Keratinocyte (primary cell): ENCODE data around the gene MAGEA1. TPM values are rescaled to one million over a fixed set of nuclear protein-coding genes. Genes with fewer than 3 reads are reported as not detected.
"Not testable (repeated sequence)": the region's sequence is repeated elsewhere in the genome, so short reads cannot be mapped to it uniquely, and the experiment has no call there.

ENCODE experiments used
- DNase-seq: peaks from one replicate; pipeline ENCODE4 v3.0.0-alpha.2; 2011; ENCODE audit warnings: low read depth, missing footprints, low spot score
- FAIRE-seq: peaks from 2 replicates; lab custom pipeline; 2011; peaks lifted over from hg19 to GRCh38; lab: Jason Lieb, UNC
- H2AFZ ChIP-seq: 2 replicates; pipeline ENCODE4 v1.6.0; 2012; ENCODE audit warnings: low read length, control low read depth, inconsistent platforms; ENCODE audit not compliant: control insufficient read depth
- H3K27ac ChIP-seq: 2 replicates; pipeline ENCODE4 v1.5.1; 2011; ENCODE audit warnings: low read length; ENCODE audit not compliant: control insufficient read depth, insufficient read depth
- H3K27me3 ChIP-seq: 3 replicates; pipeline ENCODE4 v1.6.0; 2011; ENCODE audit warnings: low read length; ENCODE audit not compliant: control insufficient read depth, insufficient read depth; ENCODE audit errors: extremely low read depth
- H3K36me3 ChIP-seq, 2 experiments: 2 replicates in 1 of 2; 3 replicates in 1 of 2; pipeline ENCODE4 v1.5.1; 2011; ENCODE audit warnings: low read length in 2 of 2, mild to moderate bottlenecking in 1 of 2; ENCODE audit not compliant: control insufficient read depth in 2 of 2, insufficient read depth in 2 of 2; ENCODE audit errors: extremely low read depth in 1 of 2
- H3K4me1 ChIP-seq: 3 replicates; pipeline ENCODE4 v1.5.1; 2011; ENCODE audit warnings: low read length; ENCODE audit not compliant: control insufficient read depth, insufficient read depth; ENCODE audit errors: extremely low read depth
- H3K4me2 ChIP-seq: 3 replicates; pipeline ENCODE4 v1.6.0; 2011; ENCODE audit warnings: low read depth, low read length; ENCODE audit not compliant: control insufficient read depth, insufficient read depth; ENCODE audit errors: extremely low read depth
- H3K4me3 ChIP-seq, 3 experiments: fragments of 200-600 bp in 1 of 3; sonication (generic) in 1 of 3; 2 replicates in 2 of 3; 3 replicates in 1 of 3; pipeline ENCODE4 v1.5.1; 2011 to 2016; ENCODE audit warnings: low read length in 3 of 3, mild to moderate bottlenecking in 3 of 3, control low read depth in 2 of 3, inconsistent platforms in 1 of 3, low read depth in 1 of 3, mixed read lengths in 1 of 3, mixed run types in 1 of 3, moderate library complexity in 1 of 3; ENCODE audit not compliant: control insufficient read depth in 2 of 3, insufficient read depth in 2 of 3; ENCODE audit errors: extremely low read depth in 1 of 3
- H3K79me2 ChIP-seq: 2 replicates; pipeline ENCODE4 v1.6.0; 2012; ENCODE audit warnings: low read length; ENCODE audit not compliant: control insufficient read depth, insufficient read depth
- H3K9ac ChIP-seq: 3 replicates; pipeline ENCODE4 v1.6.0; 2011; ENCODE audit warnings: low read length; ENCODE audit not compliant: control insufficient read depth, insufficient read depth; ENCODE audit errors: extremely low read depth
- H3K9me1 ChIP-seq: 3 replicates; pipeline ENCODE4 v1.6.0; 2011; ENCODE audit warnings: low read length; ENCODE audit not compliant: control insufficient read depth, insufficient read depth; ENCODE audit errors: extremely low read depth
- H3K9me3 ChIP-seq: 2 replicates; pipeline ENCODE4 v1.5.1; 2012; ENCODE audit warnings: low read depth, low read length; ENCODE audit not compliant: control insufficient read depth
- H4K20me1 ChIP-seq: 3 replicates; pipeline ENCODE4 v1.6.0; 2011; ENCODE audit warnings: low read length; ENCODE audit not compliant: control insufficient read depth, insufficient read depth; ENCODE audit errors: extremely low read depth
- CTCF ChIP-seq, 3 experiments: IDR thresholded peaks in 1 of 3; conservative IDR thresholded peaks in 1 of 3; optimal IDR thresholded peaks in 1 of 3; 2 replicates in 2 of 3; 3 replicates in 1 of 3; pipeline versions ENCODE3 to v1.5.1; 2011; ENCODE audit warnings: low read length in 3 of 3, mild to moderate bottlenecking in 3 of 3, moderate library complexity in 2 of 3, control low read depth in 1 of 3, inconsistent platforms in 1 of 3; ENCODE audit not compliant: insufficient read depth in 2 of 3; ENCODE audit errors: extremely low read depth in 1 of 3
- EZH2 ChIP-seq: IDR thresholded peaks from one replicate; pipeline ENCODE4 v1.6.1; 2012; ENCODE audit warnings: inconsistent platforms, mild to moderate bottlenecking, low read length, moderate library complexity
- dilution Hi-C: fragments of 300-500 bp; cut with MboI; formaldehyde crosslinking; loops from one replicate; pipeline ENCODE4 v1.7.0; 2020; ENCODE audit warnings: low sequenced_read_pairs; ENCODE audit not compliant: extremely low pct_ligation_motif_present
- polyA plus RNA-seq, 5 experiments: library from polyadenylated mRNA; depleted of rRNA in 3 of 5; stranded (reverse) in 3 of 5; stranded (forward) in 1 of 5; unstranded in 1 of 5; fragments of >200 nt; gene quantifications; 1 replicate in 1 of 5; 2 replicates in 3 of 5; 3 replicates in 1 of 5; pipeline versions ENCODE4 v1.2.1 to v1.2.3, GENCODE V29; 2011 to 2012; ENCODE audit warnings: missing spikeins in 2 of 5, low read depth in 1 of 5, low replicate concordance in 1 of 5

Gene MAGEA1
- polyA plus RNA-seq, 1 donor (not counting 4 experiments of a cell fraction or from before 2014, with no cell fraction given) = not detected

GRCh38 chrX:153164733-153165132 lies 14.4 kb upstream of the MAGEA1 start:
- Histone ChIP-seq H3K9me3 (no peaks in the 10 kb centered on the region), H3K27ac (no peak overlapping the region), H3K9me1 (no peaks in the 10 kb centered on the region), H3K4me3 (no peak overlapping the region), H4K20me1 (no peaks in the 10 kb centered on the region), H3K79me2 (no peaks in the 10 kb centered on the region), H2AFZ (no peak overlapping the region), H3K4me1 (no peaks in the 10 kb centered on the region), H3K4me2 (no peak overlapping the region), H3K27me3 (no peaks in the 10 kb centered on the region), H3K9ac (no peak overlapping the region), H3K36me3 (no peaks in the 10 kb centered on the region)
- dilution Hi-C loops = no loop called here
- TF ChIP-seq EZH2 = no peak
- TF ChIP-seq CTCF (optimal IDR thresholded peaks at IDR 0.05 in 1 of 3, IDR thresholded peaks at IDR 0.05 in 1 of 3, conservative IDR thresholded peaks at IDR 0.05 in 1 of 3; ENCODE audit: extremely low read depth in 1 of 3, insufficient read depth in 2 of 3, low read length in 3 of 3) = no peak
- FAIRE-seq (no peak), DNase-seq (no peak)

- dilution Hi-C loops, H3K9me1 ChIP-seq, H3K27ac ChIP-seq, DNase-seq, H3K4me2 ChIP-seq, H3K36me3 ChIP-seq, H2AFZ ChIP-seq, H3K79me2 ChIP-seq, H4K20me1 ChIP-seq, H3K9ac ChIP-seq, H3K4me3 ChIP-seq, H3K4me1 ChIP-seq, H3K27me3 ChIP-seq, H3K9me3 ChIP-seq, FAIRE-seq: not testable (repeated sequence)
These were observed 10.7 kb upstream of the MAGEA1 start for GRCh38 chrX:153168423-153168822.

GRCh38 chrX:153181822-153182221 lies 2.7 kb downstream of the MAGEA1 start:
- Histone ChIP-seq H2AFZ (no peak overlapping the region), H3K9me1 (no peaks in the 10 kb centered on the region), H3K9ac (no peak overlapping the region), H3K27ac (no peak overlapping the region), H3K27me3 (no peaks in the 10 kb centered on the region), H3K79me2 (no peaks in the 10 kb centered on the region), H3K4me2 (no peak overlapping the region), H3K36me3 (no peaks in the 10 kb centered on the region), H3K9me3 (no peaks in the 10 kb centered on the region), H4K20me1 (no peaks in the 10 kb centered on the region), H3K4me3 (no peak overlapping the region), H3K4me1 (no peaks in the 10 kb centered on the region)
- TF ChIP-seq CTCF (optimal IDR thresholded peaks at IDR 0.05 in 1 of 3, IDR thresholded peaks at IDR 0.05 in 1 of 3, conservative IDR thresholded peaks at IDR 0.05 in 1 of 3; ENCODE audit: extremely low read depth in 1 of 3, insufficient read depth in 2 of 3, low read length in 3 of 3) (no peak), EZH2 (no peak)
- dilution Hi-C loops = no loop called here
- no peak for FAIRE-seq
- DNase-seq = no peak
